Activated CD4-positive, alpha-beta T cell treated with anti-CD3 and anti-CD28 coated beads for 36 hours (primary cell): ENCODE results near the gene GDF15. TPM values are rescaled to one million over a fixed set of nuclear protein-coding genes. Genes with fewer than 3 reads are reported as not detected.
"Not testable (repeated sequence)": the region's sequence is repeated elsewhere in the genome, so short reads cannot be mapped to it uniquely, and the experiment has no call there.

ENCODE experiments used
- ATAC-seq: fragments of 200-7000 bp; cut with Tn5 transposase; one replicate; pipeline ENCODE4 v1.10.0; 2021; ENCODE audit warnings: mild to moderate bottlenecking, moderate library complexity
- CTCF ChIA-PET: fragments of 350-600 bp; sonication (Branson Sonifier 250); formaldehyde crosslinking; loops from one replicate; lab custom pipeline; 2021; ENCODE audit warnings: antibody characterized with exemption; lab: Charles Lee
- POLR2A ChIA-PET: fragments of 350-600 bp; sonication (Branson Sonifier 250); formaldehyde crosslinking; loops from one replicate; lab custom pipeline; 2021; ENCODE audit warnings: antibody characterized with exemption, inconsistent platforms; lab: Charles Lee
- DNase-seq: peaks from one replicate; pipeline ENCODE4 v3.0.0-alpha.2; 2020
- H3K27ac Mint-ChIP-seq: one replicate; pipeline ENCODE4 v1.8.0; 2021; ENCODE audit warnings: mixed read lengths
- H3K27me3 Mint-ChIP-seq: one replicate; pipeline ENCODE4 v1.8.0; 2021; ENCODE audit warnings: mixed read lengths
- H3K36me3 Mint-ChIP-seq: one replicate; pipeline ENCODE4 v1.8.0; 2021; ENCODE audit warnings: low read depth, mixed read lengths
- H3K4me1 Mint-ChIP-seq: one replicate; pipeline ENCODE4 v1.8.0; 2021; ENCODE audit warnings: mixed read lengths
- H3K4me3 Mint-ChIP-seq: one replicate; pipeline ENCODE4 v1.8.0; 2021; ENCODE audit warnings: mild to moderate bottlenecking, moderate library complexity, mixed read lengths
- H3K9me3 Mint-ChIP-seq: one replicate; pipeline ENCODE4 v1.8.0; 2021; ENCODE audit warnings: low read depth, mixed read lengths
- intact Hi-C, 2 experiments: fragments of 100-400 bp; cut with DNase I in 1 of 2; cut with micrococcal nuclease in 1 of 2; formaldehyde crosslinking; loops; one replicate each; pipeline versions ENCODE4 v1.14.2 to v1.15.1; 2022 to 2024; cut with DNase I, micrococcal nuclease
- total RNA-seq, 2 experiments: library from RNA; stranded (reverse); gene quantifications; one replicate each; pipeline ENCODE4 v1.2.3, GENCODE V29; 2021

GDF15 gene
- total RNA-seq, 2 experiments from 2014 or later, result not detected

- Mint-ChIP-seq H3K27me3 (no peaks in the 10 kb centered on the region), H3K27ac (no peak overlapping the region), H3K4me3 (no peak overlapping the region), H3K4me1 (peaks cover 4% of the 10 kb centered on the region), H3K36me3 (peaks cover 17% of the 10 kb centered on the region), H3K9me3 (no peaks in the 10 kb centered on the region)
- intact Hi-C loops, result loop anchor here in 1 of 2 experiments (2.0 kb wide), 1 partner anchor 63 kb away; no protein-coding TSS in a partner anchor
- ChIA-PET POLR2A (no interaction called here), CTCF (interaction anchor here (0.7 kb wide), 1 partner anchor 40 kb away, joined by 4 read pairs; no protein-coding TSS in a partner anchor)
- DNase-seq, result no peak
- ATAC-seq, result no peak
Observed at GRCh38 chr19:18348171-18348570, 37.8 kb upstream of the GDF15 start.

GRCh38 chr19:18348818-18349339 lies 37.1 kb upstream of the GDF15 start:
- H3K27me3 Mint-ChIP-seq, H3K9me3 Mint-ChIP-seq, H3K27ac Mint-ChIP-seq, DNase-seq, H3K4me3 Mint-ChIP-seq, ATAC-seq, H3K4me1 Mint-ChIP-seq: not testable (repeated sequence)
- peaks cover 22% of the 10 kb centered on the region for H3K36me3 Mint-ChIP-seq
- CTCF ChIA-PET, result interaction anchor here (1.6 to 2.2 kb wide), 2 partner anchors 61 to 65 kb away, joined by 6 read pairs; no protein-coding TSS in a partner anchor
- intact Hi-C loops, result loop anchor here (1.0 to 2.0 kb wide), 2 partner anchors 61 to 62 kb away; no protein-coding TSS in a partner anchor
- POLR2A ChIA-PET, result interaction anchor here (0.7 kb wide), 1 partner anchor 319 kb away, joined by 7 read pairs; no protein-coding TSS in a partner anchor

- Mint-ChIP-seq H3K4me3 (no peak overlapping the region), H3K4me1 (no peaks in the 10 kb centered on the region), H3K27ac (no peak overlapping the region), H3K27me3 (no peaks in the 10 kb centered on the region), H3K9me3 (no peaks in the 10 kb centered on the region), H3K36me3 (peaks cover 22% of the 10 kb centered on the region)
- no peak for ATAC-seq
- ChIA-PET POLR2A (interaction anchor here (0.7 kb wide), 1 partner anchor 320 kb away, joined by 7 read pairs; no protein-coding TSS in a partner anchor), CTCF (interaction anchor here (0.9 to 2.2 kb wide), 6 partner anchors 10 to 134 kb away, joined by 3 to 6 read pairs (median 4); no protein-coding TSS in a partner anchor)
- intact Hi-C loops, result loop anchor here (1.0 to 2.0 kb wide), 2 partner anchors 61 kb away; no protein-coding TSS in a partner anchor
- DNase-seq, result peak; percentile 70
Observed at GRCh38 chr19:18349524-18350128, 36.3 kb upstream of the GDF15 start.

GRCh38 chr19:18350490-18350889 lies 35.5 kb upstream of the GDF15 start:
- Mint-ChIP-seq H3K36me3 (peaks cover 24% of the 10 kb centered on the region), H3K27me3 (no peaks in the 10 kb centered on the region), H3K4me3 (no peak overlapping the region), H3K27ac (no peak overlapping the region), H3K9me3 (no peaks in the 10 kb centered on the region), H3K4me1 (no peaks in the 10 kb centered on the region)
- ChIA-PET POLR2A (no interaction called here), CTCF (interaction anchor here (0.9 to 2.2 kb wide), 6 partner anchors 10 to 135 kb away, joined by 3 to 6 read pairs (median 4); no protein-coding TSS in a partner anchor)
- ATAC-seq (no peak), DNase-seq (no peak)
- intact Hi-C loops, result no loop called here

- H3K4me3 Mint-ChIP-seq, result no peak overlapping the region
- DNase-seq (no peak), ATAC-seq (no peak)
- H3K9me3 Mint-ChIP-seq, result no peaks in the 10 kb centered on the region
- H3K27ac Mint-ChIP-seq, result no peak overlapping the region
- H3K27me3 Mint-ChIP-seq, result no peaks in the 10 kb centered on the region
- ChIA-PET CTCF (no interaction called here), POLR2A (no interaction called here)
- intact Hi-C loops, result no loop called here
- H3K4me1 Mint-ChIP-seq, result no peaks in the 10 kb centered on the region
- peaks cover 28% of the 10 kb centered on the region for H3K36me3 Mint-ChIP-seq
Observed at GRCh38 chr19:18351544-18351943, 34.4 kb upstream of the GDF15 start.

GRCh38 chr19:18353378-18354005 lies 32.5 kb upstream of the GDF15 start:
- ChIA-PET CTCF (interaction anchor here (0.6 to 1.3 kb wide), 2 partner anchors 36 to 176 kb away, joined by 3 read pairs; no protein-coding TSS in a partner anchor), POLR2A (no interaction called here)
- intact Hi-C loops, result no loop called here
- no peaks in the 10 kb centered on the region for H3K9me3 Mint-ChIP-seq
- no peaks in the 10 kb centered on the region for H3K4me1 Mint-ChIP-seq
- H3K4me3 Mint-ChIP-seq, result no peak overlapping the region
- H3K27ac Mint-ChIP-seq, result no peak overlapping the region
- H3K36me3 Mint-ChIP-seq, result peaks cover 35% of the 10 kb centered on the region
- no peak for DNase-seq
- H3K27me3 Mint-ChIP-seq, result no peaks in the 10 kb centered on the region
- ATAC-seq, result no peak

- peaks cover 34% of the 10 kb centered on the region for H3K36me3 Mint-ChIP-seq
- H3K4me3 Mint-ChIP-seq, H3K27ac Mint-ChIP-seq, intact Hi-C loops, H3K27me3 Mint-ChIP-seq, H3K9me3 Mint-ChIP-seq, H3K4me1 Mint-ChIP-seq, ATAC-seq, POLR2A ChIA-PET, DNase-seq: not testable (repeated sequence)
- CTCF ChIA-PET, result interaction anchor here (1.3 kb wide), 1 partner anchor 34 kb away, joined by 3 read pairs; no protein-coding TSS in a partner anchor
Observed at GRCh38 chr19:18354743-18355142, 31.2 kb upstream of the GDF15 start.

GRCh38 chr19:18357041-18357440 lies 28.9 kb upstream of the GDF15 start:
- Mint-ChIP-seq H3K36me3 (peaks cover 37% of the 10 kb centered on the region), H3K9me3 (no peaks in the 10 kb centered on the region), H3K27ac (no peak overlapping the region), H3K4me1 (no peaks in the 10 kb centered on the region), H3K27me3 (no peaks in the 10 kb centered on the region), H3K4me3 (no peak overlapping the region)
- intact Hi-C loops, result no loop called here
- DNase-seq (no peak), ATAC-seq (no peak)
- ChIA-PET POLR2A (no interaction called here), CTCF (interaction anchor here (0.7 to 1.2 kb wide), 4 partner anchors 13 to 56 kb away, joined by 3 to 4 read pairs (median 3); no protein-coding TSS in a partner anchor)

- Mint-ChIP-seq H3K27me3 (no peaks in the 10 kb centered on the region), H3K27ac (no peak overlapping the region), H3K4me1 (peaks cover 8% of the 10 kb centered on the region), H3K36me3 (peaks cover 45% of the 10 kb centered on the region), H3K9me3 (no peaks in the 10 kb centered on the region), H3K4me3 (no peak overlapping the region)
- intact Hi-C loops, result no loop called here
- POLR2A ChIA-PET, result no interaction called here
- CTCF ChIA-PET, result no interaction called here
- ATAC-seq, result no peak
- no peak for DNase-seq
Observed at GRCh38 chr19:18361646-18362045, 24.3 kb upstream of the GDF15 start.

GRCh38 chr19:18362934-18363542 lies 22.9 kb upstream of the GDF15 start:
- no peaks in the 10 kb centered on the region for H3K9me3 Mint-ChIP-seq
- H3K4me3 Mint-ChIP-seq, result no peak overlapping the region
- H3K27me3 Mint-ChIP-seq, result no peaks in the 10 kb centered on the region
- H3K36me3 Mint-ChIP-seq, result peaks cover 35% of the 10 kb centered on the region
- POLR2A ChIA-PET, result no interaction called here
- no peak overlapping the region for H3K27ac Mint-ChIP-seq
- intact Hi-C loops, result no loop called here
- DNase-seq (no peak), ATAC-seq (no peak)
- CTCF ChIA-PET, result interaction anchor here (0.6 to 4.7 kb wide), 4 partner anchors 17 to 88 kb away, joined by 3 to 21 read pairs (median 4); no protein-coding TSS in a partner anchor
- H3K4me1 Mint-ChIP-seq, result peaks cover 8% of the 10 kb centered on the region

- ATAC-seq (no peak), DNase-seq (no peak)
- Mint-ChIP-seq H3K36me3 (peaks cover 33% of the 10 kb centered on the region), H3K9me3 (no peaks in the 10 kb centered on the region), H3K27me3 (no peaks in the 10 kb centered on the region), H3K4me1 (peaks cover 8% of the 10 kb centered on the region), H3K27ac (no peak overlapping the region), H3K4me3 (no peak overlapping the region)
- intact Hi-C loops, result no loop called here
- ChIA-PET CTCF (interaction anchor here (1.4 to 4.7 kb wide), 2 partner anchors 24 to 85 kb away, joined by 5 to 21 read pairs; no protein-coding TSS in a partner anchor), POLR2A (no interaction called here)
Observed at GRCh38 chr19:18363787-18364186, 22.2 kb upstream of the GDF15 start.
